Measurements from ENCODE around the gene CMTM1.
"Not testable (repeated sequence)": the region's sequence is repeated elsewhere in the genome, so short reads cannot be mapped to it uniquely, and the experiment has no call there.

Gene CMTM1

GRCh38 chr16:66588981-66589713 is 22.9 kb downstream of the CMTM1 start:
- in situ Hi-C loops (cut with HindIII; ENCODE audit: low sequenced_read_pairs): no loop called here

GRCh38 chr16:66590322-66590721 is 24.1 kb downstream of the CMTM1 start:
- in situ Hi-C loops (cut with HindIII; ENCODE audit: low sequenced_read_pairs): no loop called here

- in situ Hi-C loops (cut with HindIII; ENCODE audit: low sequenced_read_pairs): no loop called here
These were observed 24.8 kb downstream of the CMTM1 start for GRCh38 chr16:66591018-66591417.

- in situ Hi-C loops (cut with HindIII; ENCODE audit: low sequenced_read_pairs): no loop called here
These were observed 26.0 kb downstream of the CMTM1 start for GRCh38 chr16:66592241-66592640.

GRCh38 chr16:66592814-66593213 is 26.6 kb downstream of the CMTM1 start:
- in situ Hi-C loops (cut with HindIII; ENCODE audit: low sequenced_read_pairs): no loop called here

GRCh38 chr16:66594739-66595138 is 28.5 kb downstream of the CMTM1 start:
- in situ Hi-C loops (cut with HindIII; ENCODE audit: low sequenced_read_pairs): no loop called here

GRCh38 chr16:66596559-66596958 is 30.3 kb downstream of the CMTM1 start:
- in situ Hi-C loops (cut with HindIII; ENCODE audit: low sequenced_read_pairs): not testable (repeated sequence)

- in situ Hi-C loops (cut with HindIII; ENCODE audit: low sequenced_read_pairs): no loop called here
These were observed 31.0 kb downstream of the CMTM1 start for GRCh38 chr16:66596986-66597848.

GRCh38 chr16:66598111-66598510 is 31.9 kb downstream of the CMTM1 start:
- in situ Hi-C loops (cut with HindIII; ENCODE audit: low sequenced_read_pairs): no loop called here

- in situ Hi-C loops (cut with HindIII; ENCODE audit: low sequenced_read_pairs): no loop called here
These were observed 33.5 kb downstream of the CMTM1 start for GRCh38 chr16:66599726-66600125.

GRCh38 chr16:66600477-66600876 is 34.2 kb downstream of the CMTM1 start:
- in situ Hi-C loops (cut with HindIII; ENCODE audit: low sequenced_read_pairs): no loop called here

GRCh38 chr16:66601471-66601870 is 35.2 kb downstream of the CMTM1 start:
- in situ Hi-C loops (cut with HindIII; ENCODE audit: low sequenced_read_pairs): no loop called here

GRCh38 chr16:66603537-66604375 is 37.5 kb downstream of the CMTM1 start:
- in situ Hi-C loops (cut with HindIII; ENCODE audit: low sequenced_read_pairs): no loop called here

GRCh38 chr16:66604376-66605176 is 38.3 kb downstream of the CMTM1 start, which contains the start of gene CMTM3:
Gene CMTM3 (plus strand): TSS chr16:66604704. CDS start chr16:66604806, 102 bp downstream.
- in situ Hi-C loops (cut with HindIII; ENCODE audit: low sequenced_read_pairs): no loop called here

GRCh38 chr16:66605177-66605978 is 39.1 kb downstream of the CMTM1 start:
- in situ Hi-C loops (cut with HindIII; ENCODE audit: low sequenced_read_pairs): no loop called here

- in situ Hi-C loops (cut with HindIII; ENCODE audit: low sequenced_read_pairs): no loop called here
These were observed 39.9 kb downstream of the CMTM1 start for GRCh38 chr16:66605979-66606751.

GRCh38 chr16:66608241-66609138 is 42.3 kb downstream of the CMTM1 start:
- in situ Hi-C loops (cut with HindIII; ENCODE audit: low sequenced_read_pairs): no loop called here

GRCh38 chr16:66609139-66609510 is 42.9 kb downstream of the CMTM1 start:
- in situ Hi-C loops (cut with HindIII; ENCODE audit: low sequenced_read_pairs): no loop called here
